CD4-positive, alpha-beta T cell treated with Interleukin-21 for 1 hour (primary cell): Measurements from ENCODE around the gene SYNPO.

Experiments
- DNase-seq: peaks from one replicate; pipeline ENCODE4 v3.0.0-alpha.2; 2020

SYNPO gene

DNA sequence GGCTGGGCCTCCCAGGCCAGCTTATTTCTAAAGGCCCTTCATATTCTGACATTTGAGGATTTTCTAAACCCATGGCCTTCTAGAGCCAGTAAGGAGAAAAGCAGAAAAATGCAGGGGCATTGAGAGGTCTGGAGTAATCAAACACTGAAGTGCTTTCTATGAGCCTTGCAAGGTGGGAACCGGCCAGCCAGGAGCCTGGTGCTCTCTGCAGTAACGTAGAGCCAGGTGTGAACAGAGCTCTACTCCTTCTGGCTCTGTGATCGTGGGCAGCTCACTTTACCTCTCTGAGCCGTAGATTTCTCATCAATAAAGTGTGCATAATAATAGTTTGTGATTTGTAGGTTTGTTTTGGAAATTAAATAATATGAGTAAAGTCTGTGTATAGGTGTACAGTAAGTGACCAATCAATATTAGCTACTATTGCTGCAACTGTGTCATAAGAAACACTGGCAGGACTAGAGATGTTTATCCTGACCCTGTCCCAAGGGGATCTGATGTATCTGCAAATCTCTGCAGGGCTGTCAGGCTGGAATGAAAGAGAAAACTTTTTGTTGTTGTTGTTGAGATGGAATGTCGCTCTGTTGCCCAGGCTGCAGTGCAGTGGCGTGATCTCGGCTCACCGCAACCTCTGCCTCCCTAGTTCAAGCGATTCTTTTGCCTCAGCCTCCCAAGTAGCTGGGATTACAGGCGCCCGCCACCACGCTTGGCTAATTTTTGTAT, 2.7 kb downstream of the SYNPO start:
- DNase-seq, result no peak

GRCh38 chr5:150644058-150644457, 3.6 kb downstream of the SYNPO start:
- DNase-seq, result no peak

GRCh38 chr5:150644514-150644913, 4.1 kb downstream of the SYNPO start:
- DNase-seq, result no peak

- no peak for DNase-seq
Observed at GRCh38 chr5:150645070-150645700, 4.7 kb downstream of the SYNPO start.

DNA sequence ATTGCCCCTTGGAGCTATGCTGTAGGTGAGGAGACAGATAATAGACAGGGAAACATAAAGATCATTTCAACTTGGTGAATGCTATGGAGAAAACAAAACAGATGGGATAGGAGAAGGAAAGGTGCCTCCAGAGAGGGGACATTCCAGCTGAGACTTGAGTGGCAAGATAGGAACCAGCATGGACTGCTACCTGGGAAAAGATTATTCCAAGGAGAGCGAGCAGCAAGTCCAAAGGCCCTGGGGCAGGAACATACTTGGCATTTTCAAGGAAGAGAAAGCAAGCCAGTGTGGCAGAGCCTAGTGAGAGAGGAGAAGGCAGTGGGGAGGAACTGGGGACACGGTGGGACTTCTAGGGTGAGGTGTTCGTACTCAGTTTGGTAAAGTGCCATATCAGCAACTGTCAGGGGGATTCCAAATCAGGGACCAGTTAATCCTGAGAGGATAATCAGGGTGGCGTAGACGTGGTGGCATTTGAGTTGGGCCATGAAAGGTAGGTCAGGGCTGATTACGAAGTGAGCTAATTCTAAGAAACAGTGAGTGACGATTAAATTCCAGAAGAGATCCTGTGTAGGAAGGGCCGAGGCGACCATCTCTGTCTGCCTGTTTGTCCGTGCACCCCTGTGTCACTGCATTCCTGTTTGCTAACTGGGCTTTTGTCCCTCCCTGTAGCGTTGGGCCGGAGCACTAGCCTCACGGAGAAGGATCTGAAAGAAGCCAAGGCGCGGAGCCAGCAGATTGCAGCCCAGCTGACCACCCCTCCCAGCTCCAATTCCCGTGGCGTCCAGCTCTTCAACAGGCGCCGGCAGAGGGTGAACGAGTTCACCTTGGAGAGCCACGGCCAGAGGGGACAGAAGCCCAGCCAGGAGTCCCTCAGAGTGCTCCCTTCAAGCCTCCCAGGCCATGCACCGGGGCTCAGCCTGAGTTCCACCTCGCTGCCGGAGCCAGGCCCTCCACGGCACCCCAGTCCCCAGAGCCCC, 7.1 kb downstream of the SYNPO start:
- DNase-seq, result no peak

GRCh38 chr5:150648294-150649107, 8.0 kb downstream of the SYNPO start:
- DNase-seq, result no peak

DNA sequence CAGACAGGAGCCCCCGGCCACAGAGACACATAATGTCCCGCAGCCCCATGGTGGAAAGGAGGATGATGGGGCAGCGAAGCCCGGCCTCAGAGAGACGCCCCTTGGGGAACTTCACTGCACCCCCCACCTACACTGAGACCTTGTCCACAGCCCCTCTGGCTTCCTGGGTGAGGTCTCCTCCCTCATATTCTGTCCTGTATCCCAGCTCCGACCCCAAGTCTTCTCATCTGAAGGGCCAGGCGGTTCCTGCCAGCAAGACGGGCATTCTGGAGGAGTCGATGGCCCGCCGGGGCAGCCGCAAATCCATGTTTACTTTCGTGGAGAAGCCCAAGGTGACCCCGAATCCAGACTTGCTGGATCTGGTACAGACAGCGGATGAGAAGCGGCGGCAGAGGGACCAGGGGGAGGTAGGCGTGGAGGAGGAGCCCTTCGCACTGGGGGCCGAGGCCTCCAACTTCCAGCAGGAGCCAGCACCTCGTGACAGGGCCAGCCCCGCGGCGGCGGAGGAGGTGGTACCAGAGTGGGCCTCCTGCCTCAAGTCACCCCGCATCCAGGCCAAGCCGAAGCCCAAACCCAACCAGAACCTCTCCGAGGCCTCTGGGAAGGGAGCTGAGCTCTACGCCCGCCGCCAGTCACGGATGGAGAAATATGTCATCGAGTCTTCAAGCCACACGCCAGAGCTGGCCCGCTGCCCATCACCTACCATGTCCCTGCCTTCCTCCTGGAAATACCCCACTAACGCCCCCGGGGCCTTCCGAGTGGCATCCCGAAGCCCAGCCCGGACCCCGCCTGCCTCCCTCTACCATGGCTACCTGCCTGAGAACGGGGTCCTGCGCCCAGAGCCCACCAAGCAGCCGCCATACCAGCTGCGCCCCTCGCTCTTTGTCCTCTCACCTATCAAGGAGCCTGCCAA, 8.9 kb downstream of the SYNPO start:
- no peak for DNase-seq

DNA sequence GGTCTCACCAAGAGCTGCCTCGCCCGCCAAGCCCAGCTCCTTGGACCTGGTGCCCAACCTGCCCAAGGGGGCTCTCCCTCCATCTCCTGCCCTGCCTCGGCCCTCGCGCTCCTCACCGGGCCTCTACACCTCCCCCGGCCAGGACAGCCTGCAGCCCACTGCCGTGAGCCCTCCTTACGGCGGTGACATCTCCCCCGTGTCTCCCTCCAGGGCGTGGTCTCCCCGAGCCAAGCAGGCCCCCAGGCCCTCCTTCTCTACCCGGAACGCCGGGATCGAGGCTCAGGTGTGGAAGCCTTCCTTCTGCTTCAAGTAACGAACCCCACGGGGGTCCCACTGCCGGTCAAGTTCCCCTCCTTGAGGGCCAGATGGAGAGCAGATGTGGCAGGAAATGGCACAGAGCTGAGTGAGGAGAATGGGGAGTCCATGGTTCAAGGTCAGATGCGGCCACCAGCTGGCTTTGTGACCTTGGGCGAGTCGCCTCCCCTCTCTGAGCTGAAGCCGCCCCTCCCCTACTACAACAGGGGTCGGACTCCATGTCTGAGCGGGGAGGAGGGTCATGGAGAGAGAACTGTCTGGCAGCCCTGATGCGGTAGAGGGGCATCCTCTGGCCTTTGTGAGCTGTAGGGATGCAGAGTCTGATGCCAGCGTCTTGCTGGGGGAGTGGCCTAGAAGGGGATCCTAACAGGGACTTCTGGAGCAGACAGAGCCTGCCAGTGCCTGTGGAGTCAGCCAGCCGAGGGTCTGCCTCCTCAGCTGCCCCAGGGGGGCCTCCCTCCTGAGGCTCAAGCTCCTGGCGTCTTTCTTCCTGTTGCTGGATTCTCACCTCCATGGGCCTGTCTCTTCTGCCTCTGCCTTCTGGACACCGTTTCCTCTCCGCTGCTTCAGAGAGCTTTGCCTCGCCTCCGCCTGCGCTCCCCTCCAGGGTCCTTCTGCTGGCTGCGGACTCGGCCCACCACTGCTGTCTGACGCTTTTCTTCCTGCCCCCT, 9.9 kb downstream of the SYNPO start:
- no peak for DNase-seq

DNA sequence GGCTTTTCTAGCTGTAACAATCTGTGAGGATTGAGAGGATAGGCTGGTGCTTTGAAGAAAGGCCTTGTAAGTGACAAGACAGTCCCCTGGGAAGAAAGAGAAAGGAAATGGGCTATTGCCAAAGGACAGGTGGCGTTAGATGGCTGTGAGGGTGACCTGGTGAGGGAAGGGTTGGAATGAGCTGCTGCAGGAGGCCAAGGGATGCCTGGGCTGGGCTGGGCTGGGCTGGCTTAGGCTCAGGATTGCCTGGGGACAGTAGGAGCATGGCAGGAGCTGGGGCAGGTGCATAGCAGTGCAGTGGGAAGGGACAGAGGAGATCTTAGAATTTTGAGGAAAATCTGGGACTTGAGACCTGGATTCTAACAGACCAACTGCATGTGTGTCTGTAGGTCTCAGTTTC, 10.9 kb downstream of the SYNPO start:
- no peak for DNase-seq

DNA sequence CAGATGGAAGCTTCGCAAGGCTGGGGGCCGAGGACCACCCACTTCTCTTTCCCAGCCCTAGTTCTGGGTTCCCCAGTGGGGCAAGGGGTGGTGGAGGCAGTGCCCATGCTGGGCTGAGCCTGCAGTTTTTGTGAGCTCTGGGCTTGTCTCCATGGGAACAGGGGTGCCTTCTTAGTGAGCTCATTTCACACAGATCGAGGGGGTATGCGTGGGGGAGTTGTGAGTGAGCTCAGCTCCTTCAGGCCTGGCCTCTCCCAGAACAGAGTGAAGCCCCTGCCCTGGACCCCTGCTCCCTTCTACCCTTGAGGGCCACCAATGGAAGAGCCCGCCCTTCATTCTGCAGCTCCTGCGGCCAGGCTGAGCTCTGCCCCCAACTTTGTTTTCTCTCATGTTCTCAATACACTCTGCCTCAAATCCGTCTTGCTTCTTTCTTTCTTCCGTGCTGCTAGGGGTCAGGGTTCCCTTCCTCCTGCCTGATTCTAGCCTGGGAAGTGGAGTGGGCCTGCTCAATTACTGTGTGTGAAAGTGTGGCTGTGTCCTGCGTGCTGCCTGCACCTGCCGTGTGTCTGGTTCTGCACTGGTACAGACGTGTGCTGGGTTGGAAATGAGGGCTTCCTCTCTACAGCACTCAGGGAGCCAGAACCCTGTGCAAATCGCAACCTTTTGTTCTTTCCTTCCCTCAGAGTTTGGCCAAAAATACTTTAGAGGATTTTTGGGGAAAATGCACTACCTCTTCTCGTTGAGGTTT, 11.6 kb downstream of the SYNPO start:
- DNase-seq, result no peak

DNA sequence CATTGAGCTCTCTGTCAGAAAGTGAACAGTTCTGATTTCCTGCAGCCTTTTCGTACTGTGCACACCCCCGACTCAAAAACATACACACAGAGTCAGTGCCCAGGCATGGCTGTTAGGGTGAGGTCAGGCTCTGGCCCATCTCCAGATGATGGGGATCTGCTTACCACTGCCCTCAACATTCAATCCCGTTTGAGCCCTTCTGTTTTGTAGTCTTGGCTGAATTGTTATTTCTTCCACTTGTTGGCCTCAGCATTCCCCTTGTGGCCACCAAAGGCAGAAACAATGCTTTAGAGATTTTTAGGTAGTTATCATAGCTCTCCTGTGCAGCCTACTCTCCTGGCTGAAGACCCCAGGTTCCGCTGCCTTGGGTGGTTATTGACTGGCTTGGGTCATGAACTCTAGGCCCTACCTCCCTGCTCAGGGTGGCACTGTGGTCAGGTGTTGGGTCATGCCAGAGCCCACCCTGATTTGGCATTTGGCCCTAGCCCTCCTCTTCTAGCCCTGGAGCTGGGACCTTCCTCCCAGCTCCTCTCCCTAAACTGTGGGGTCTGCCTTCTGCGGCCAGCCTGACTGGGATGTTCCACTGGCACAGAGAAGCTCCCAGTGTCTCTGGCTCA, 12.8 kb downstream of the SYNPO start:
- DNase-seq, result no peak

- no peak for DNase-seq
Observed at GRCh38 chr5:150653762-150654556, 13.5 kb downstream of the SYNPO start.

- DNase-seq, result no peak
Observed at GRCh38 chr5:150655221-150655620, 14.8 kb downstream of the SYNPO start.

GRCh38 chr5:150656191-150657132, 16.0 kb downstream of the SYNPO start:
- peak; percentile 87 for DNase-seq

GRCh38 chr5:150658121-150658520, 17.7 kb downstream of the SYNPO start:
- no peak for DNase-seq

DNA sequence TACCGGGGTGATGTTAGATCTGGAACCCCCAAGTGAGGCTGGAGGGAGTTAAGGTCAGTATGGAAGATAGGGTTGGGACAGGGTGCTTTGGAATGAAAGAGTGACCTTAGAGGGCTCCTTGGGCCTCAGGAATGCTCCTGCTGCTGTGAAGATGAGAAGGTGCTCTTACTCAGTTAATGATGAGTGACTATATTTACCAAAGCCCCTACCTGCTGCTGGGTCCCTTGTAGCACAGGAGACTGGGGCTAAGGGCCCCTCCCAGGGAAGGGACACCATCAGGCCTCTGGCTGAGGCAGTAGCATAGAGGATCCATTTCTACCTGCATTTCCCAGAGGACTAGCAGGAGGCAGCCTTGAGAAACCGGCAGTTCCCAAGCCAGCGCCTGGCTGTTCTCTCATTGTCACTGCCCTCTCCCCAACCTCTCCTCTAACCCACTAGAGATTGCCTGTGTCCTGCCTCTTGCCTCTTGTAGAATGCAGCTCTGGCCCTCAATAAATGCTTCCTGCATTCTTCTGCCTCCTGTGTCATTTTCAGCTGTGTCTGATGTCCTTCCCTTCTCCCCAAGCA, 18.3 kb downstream of the SYNPO start:
- no peak for DNase-seq
